SU-DHL-6 (cell line): ENCODE measurements around the gene NRARP.

Source experiments
- H2AFZ ChIP-seq: fragments of 200-600 bp; sonication (generic); 2 replicates; pipeline ENCODE4 v1.6.1; 2014; ENCODE audit warnings: low read depth, mild to moderate bottlenecking, moderate library complexity, mixed read lengths, antibody characterized with exemption, low read length; ENCODE audit not compliant: severe bottlenecking
- H3F3A ChIP-seq: fragments of 200-600 bp; shearing (Covaris generic); 2 replicates; pipeline ENCODE4 v1.6.0; 2016; ENCODE audit warnings: antibody characterized with exemption, mild to moderate bottlenecking; ENCODE audit not compliant: insufficient read depth
- H3K27ac ChIP-seq: fragments of 200-600 bp; sonication (generic); 2 replicates; pipeline ENCODE4 v1.5.1; 2016; ENCODE audit warnings: low read depth, mild to moderate bottlenecking, low read length, moderate library complexity, mixed read lengths
- H3K27me3 ChIP-seq: fragments of 200-600 bp; sonication (generic), shearing (Covaris generic); 2 replicates; pipeline ENCODE4 v1.6.0; 2014; ENCODE audit warnings: mild to moderate bottlenecking, low read length
- H3K36me3 ChIP-seq: fragments of 200-600 bp; sonication (generic); 2 replicates; pipeline ENCODE4 v1.6.1; 2014; ENCODE audit warnings: mild to moderate bottlenecking, low read length, mixed read lengths
- H3K4me2 ChIP-seq: fragments of 300-600, 200-600 bp; shearing (Covaris generic), sonication (generic); 2 replicates; pipeline ENCODE4 v1.6.0; 2014; ENCODE audit warnings: low read length, low read depth, mild to moderate bottlenecking; ENCODE audit not compliant: poor library complexity, severe bottlenecking
- H3K4me3 ChIP-seq: fragments of 200-600 bp; sonication (generic); 2 replicates; pipeline ENCODE4 v1.5.1; 2014; ENCODE audit warnings: antibody characterized with exemption, low read length, mild to moderate bottlenecking, mixed read lengths; ENCODE audit not compliant: insufficient read depth, poor library complexity, severe bottlenecking
- H3K79me2 ChIP-seq: fragments of 200-600 bp; sonication (generic); 2 replicates; pipeline ENCODE4 v1.6.1; 2014; ENCODE audit warnings: mild to moderate bottlenecking, low read length, moderate library complexity; ENCODE audit not compliant: insufficient read depth
- H3K9ac ChIP-seq: fragments of 200-600 bp; sonication (generic); 2 replicates; pipeline ENCODE4 v1.7.0; 2014; ENCODE audit warnings: mild to moderate bottlenecking, low read length
- H3K9me2 ChIP-seq: fragments of 200-600 bp; sonication (generic); replicated peaks from 2 replicates; pipeline ENCODE4 v1.6.1; 2014; ENCODE audit warnings: low read length; ENCODE audit not compliant: insufficient read depth
- H3K9me3 ChIP-seq: fragments of 200-600 bp; sonication (generic); 2 replicates; pipeline ENCODE4 v1.6.1; 2014; ENCODE audit warnings: low read length, mixed read lengths; ENCODE audit not compliant: insufficient read depth
- H4K20me1 ChIP-seq: fragments of 200-600 bp; sonication (generic); 2 replicates; pipeline ENCODE4 v1.6.1; 2014; ENCODE audit warnings: low read depth, mild to moderate bottlenecking, antibody characterized with exemption, low read length, moderate library complexity, mixed read lengths
- EZH2phosphoT487 ChIP-seq: fragments of 200-600 bp; sonication (generic), shearing (Covaris generic); conservative IDR thresholded peaks from 2 replicates; pipeline ENCODE4 v1.6.1; 2018; ENCODE audit warnings: mild to moderate bottlenecking, antibody characterized with exemption, low read length, moderate library complexity, mixed read lengths
- TF ChIP-seq, protein P1 (sequence below): fragments of 200-600 bp; sonication (generic); IDR thresholded peaks from one replicate; pipeline ENCODE4 v1.5.1; 2017; ENCODE audit warnings: antibody characterized with exemption, mild to moderate bottlenecking, low read length, moderate library complexity; ENCODE audit not compliant: insufficient read depth, poor library complexity, severe bottlenecking

Gene NRARP

GRCh38 chr9:137348769-137349470 is 46.8 kb upstream of the NRARP start:
- H2AFZ ChIP-seq: no peak overlapping the region
- no peak overlapping the region for H3K27ac ChIP-seq
- no peaks in the 10 kb centered on the region for H3K9me3 ChIP-seq
- no peaks in the 10 kb centered on the region for H3K36me3 ChIP-seq
- H3K27me3 ChIP-seq: no peaks in the 10 kb centered on the region
- H4K20me1 ChIP-seq: no peaks in the 10 kb centered on the region
- H3K9ac ChIP-seq: no peak overlapping the region
- no peak overlapping the region for H3K4me2 ChIP-seq
- H3K9me2 ChIP-seq: no peaks in the 10 kb centered on the region
- H3K4me3 ChIP-seq: no peak overlapping the region
- no peaks in the 10 kb centered on the region for H3F3A ChIP-seq
- TF ChIP-seq, protein P1, sequence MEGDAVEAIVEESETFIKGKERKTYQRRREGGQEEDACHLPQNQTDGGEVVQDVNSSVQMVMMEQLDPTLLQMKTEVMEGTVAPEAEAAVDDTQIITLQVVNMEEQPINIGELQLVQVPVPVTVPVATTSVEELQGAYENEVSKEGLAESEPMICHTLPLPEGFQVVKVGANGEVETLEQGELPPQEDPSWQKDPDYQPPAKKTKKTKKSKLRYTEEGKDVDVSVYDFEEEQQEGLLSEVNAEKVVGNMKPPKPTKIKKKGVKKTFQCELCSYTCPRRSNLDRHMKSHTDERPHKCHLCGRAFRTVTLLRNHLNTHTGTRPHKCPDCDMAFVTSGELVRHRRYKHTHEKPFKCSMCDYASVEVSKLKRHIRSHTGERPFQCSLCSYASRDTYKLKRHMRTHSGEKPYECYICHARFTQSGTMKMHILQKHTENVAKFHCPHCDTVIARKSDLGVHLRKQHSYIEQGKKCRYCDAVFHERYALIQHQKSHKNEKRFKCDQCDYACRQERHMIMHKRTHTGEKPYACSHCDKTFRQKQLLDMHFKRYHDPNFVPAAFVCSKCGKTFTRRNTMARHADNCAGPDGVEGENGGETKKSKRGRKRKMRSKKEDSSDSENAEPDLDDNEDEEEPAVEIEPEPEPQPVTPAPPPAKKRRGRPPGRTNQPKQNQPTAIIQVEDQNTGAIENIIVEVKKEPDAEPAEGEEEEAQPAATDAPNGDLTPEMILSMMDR: no peak
- TF ChIP-seq EZH2phosphoT487: no peak
- H3K79me2 ChIP-seq: no peaks in the 10 kb centered on the region

GRCh38 chr9:137347928-137348327 is 45.9 kb upstream of the NRARP start:
- Histone ChIP-seq H3K4me2 (no peak overlapping the region), H3K36me3 (no peaks in the 10 kb centered on the region), H3K27me3 (no peaks in the 10 kb centered on the region), H3K9me3 (no peaks in the 10 kb centered on the region), H4K20me1 (no peaks in the 10 kb centered on the region), H3K9me2 (no peaks in the 10 kb centered on the region), H3K4me3 (no peak overlapping the region), H2AFZ (no peak overlapping the region), H3F3A (no peaks in the 10 kb centered on the region), H3K79me2 (no peaks in the 10 kb centered on the region), H3K9ac (no peak overlapping the region), H3K27ac (no peak overlapping the region)
- TF ChIP-seq, protein P1: no peak

DNA sequence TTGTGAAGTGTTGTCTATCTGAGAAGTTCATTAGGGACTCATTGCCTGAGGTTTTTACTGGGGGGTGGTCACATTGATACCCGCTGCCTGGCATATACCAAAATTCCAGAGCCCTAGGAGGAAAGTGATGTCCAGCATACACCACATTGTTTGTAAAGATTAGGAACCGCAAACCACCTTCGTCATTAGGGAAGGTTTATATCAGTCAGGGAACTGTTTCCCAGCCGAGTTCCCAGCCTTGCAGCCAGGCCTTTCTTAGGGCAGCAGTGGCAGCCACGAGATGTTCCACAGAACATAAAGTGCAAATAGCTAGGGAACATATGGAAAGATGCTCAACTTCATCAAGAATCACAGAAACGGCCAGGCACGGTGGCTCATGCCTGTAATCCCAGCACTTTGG is 40.4 kb upstream of the NRARP start:
- Histone ChIP-seq H3K4me2 (no peak overlapping the region), H4K20me1 (no peaks in the 10 kb centered on the region), H3K27me3 (no peaks in the 10 kb centered on the region), H3K9ac (no peak overlapping the region), H3K9me2 (no peaks in the 10 kb centered on the region), H3K9me3 (no peaks in the 10 kb centered on the region), H3K79me2 (no peaks in the 10 kb centered on the region), H3K27ac (no peak overlapping the region), H2AFZ (no peak overlapping the region), H3K36me3 (no peaks in the 10 kb centered on the region), H3F3A (no peaks in the 10 kb centered on the region), H3K4me3 (no peak overlapping the region)
- TF ChIP-seq, protein P1: no peak
- no peak for TF ChIP-seq EZH2phosphoT487
